OCI-LY3 (cell line): ENCODE results near the gene MRAP2.

Experiments used
- CTCF ChIP-seq: fragments of 200-600, 300-600 bp; sonication (generic); IDR thresholded peaks from 2 replicates; pipeline ENCODE4 v1.5.1; 2014; ENCODE audit warnings: antibody characterized with exemption, low read length, low read depth
- EZH2phosphoT487 ChIP-seq: fragments of 200-600 bp; shearing (Covaris generic); IDR thresholded peaks from 2 replicates; pipeline ENCODE4 v1.6.1; 2018; ENCODE audit warnings: antibody characterized with exemption, mixed run types, low read depth

- TF ChIP-seq EZH2phosphoT487 (no peak), CTCF (no peak)
Observed at GRCh38 chr6:84107495-84107894, 73.9 kb downstream of the MRAP2 start.
